Neutrophil (primary cell): Measurements from ENCODE around the gene FRMPD4.

ENCODE experiments used
- H3K27ac ChIP-seq: fragments of 200-600 bp; sonication (generic); 2 replicates; pipeline ENCODE4 v1.5.1; 2016; ENCODE audit warnings: mild to moderate bottlenecking, moderate library complexity
- H3K27me3 ChIP-seq: fragments of 200-600 bp; sonication (generic); 2 replicates; pipeline ENCODE4 v1.6.0; 2016; ENCODE audit warnings: mild to moderate bottlenecking
- H3K36me3 ChIP-seq: fragments of 200-600 bp; sonication (generic); 2 replicates; pipeline ENCODE4 v1.5.1; 2017
- H3K4me1 ChIP-seq, 2 experiments: fragments of 200-600 bp in 1 of 2; sonication (generic) in 1 of 2; 1 replicate in 1 of 2; 2 replicates in 1 of 2; pipeline versions ENCODE4 v1.5.1 to v1.6.1; 2013 to 2016; ENCODE audit warnings: low read depth in 1 of 2, low read length in 1 of 2, mild to moderate bottlenecking in 1 of 2, moderate library complexity in 1 of 2; ENCODE audit not compliant: control insufficient read depth in 1 of 2, insufficient read depth in 1 of 2
- H3K4me3 ChIP-seq, 2 experiments: fragments of 200-600 bp in 1 of 2; sonication (generic) in 1 of 2; 1 replicate in 1 of 2; 2 replicates in 1 of 2; pipeline ENCODE4 v1.5.1; 2013 to 2016; ENCODE audit warnings: low read depth in 1 of 2, low read length in 1 of 2, mild to moderate bottlenecking in 1 of 2, moderate library complexity in 1 of 2
- H3K9me3 ChIP-seq: fragments of 200-600 bp; sonication (generic); 2 replicates; pipeline ENCODE4 v1.5.1; 2016
- CTCF ChIP-seq: fragments of 200-600 bp; sonication (generic); IDR thresholded peaks from 2 replicates; pipeline ENCODE4 v1.5.1; 2016; ENCODE audit warnings: antibody characterized with exemption

FRMPD4 gene

GRCh38 chrX:12370497-12370986 is 232.3 kb downstream of the FRMPD4 start:
- H3K9me3 ChIP-seq = no peaks in the 10 kb centered on the region
- no peak overlapping the region for H3K4me3 ChIP-seq
- no peak for TF ChIP-seq CTCF
- no peak overlapping the region for H3K27ac ChIP-seq
- no peaks in the 10 kb centered on the region for H3K4me1 ChIP-seq
- no peaks in the 10 kb centered on the region for H3K27me3 ChIP-seq
- no peaks in the 10 kb centered on the region for H3K36me3 ChIP-seq

GRCh38 chrX:12372111-12372510 is 233.8 kb downstream of the FRMPD4 start:
- Histone ChIP-seq H3K27ac (no peak overlapping the region), H3K36me3 (no peaks in the 10 kb centered on the region), H3K4me1 (no peaks in the 10 kb centered on the region), H3K9me3 (no peaks in the 10 kb centered on the region), H3K4me3 (no peak overlapping the region), H3K27me3 (no peaks in the 10 kb centered on the region)
- TF ChIP-seq CTCF = no peak

- no peaks in the 10 kb centered on the region for H3K9me3 ChIP-seq
- H3K4me3 ChIP-seq = no peak overlapping the region
- no peaks in the 10 kb centered on the region for H3K36me3 ChIP-seq
- no peaks in the 10 kb centered on the region for H3K4me1 ChIP-seq
- H3K27ac ChIP-seq = no peak overlapping the region
- no peak for TF ChIP-seq CTCF
- no peaks in the 10 kb centered on the region for H3K27me3 ChIP-seq
Observed at GRCh38 chrX:12374286-12374685, 236.0 kb downstream of the FRMPD4 start.

GRCh38 chrX:12378253-12378652 is 240.0 kb downstream of the FRMPD4 start:
- Histone ChIP-seq H3K9me3 (no peaks in the 10 kb centered on the region), H3K4me1 (no peaks in the 10 kb centered on the region), H3K27ac (no peak overlapping the region), H3K4me3 (no peak overlapping the region), H3K27me3 (no peaks in the 10 kb centered on the region), H3K36me3 (no peaks in the 10 kb centered on the region)
- no peak for TF ChIP-seq CTCF

- Histone ChIP-seq H3K9me3 (no peaks in the 10 kb centered on the region), H3K27me3 (no peaks in the 10 kb centered on the region), H3K27ac (no peak overlapping the region), H3K4me3 (no peak overlapping the region), H3K4me1 (no peaks in the 10 kb centered on the region), H3K36me3 (no peaks in the 10 kb centered on the region)
- no peak for TF ChIP-seq CTCF
Observed at GRCh38 chrX:12378706-12379105, 240.4 kb downstream of the FRMPD4 start.

- H3K9me3 ChIP-seq = no peaks in the 10 kb centered on the region
- H3K4me1 ChIP-seq = no peaks in the 10 kb centered on the region
- no peaks in the 10 kb centered on the region for H3K27me3 ChIP-seq
- H3K36me3 ChIP-seq = no peaks in the 10 kb centered on the region
- TF ChIP-seq CTCF = no peak
- H3K4me3 ChIP-seq = no peak overlapping the region
- no peak overlapping the region for H3K27ac ChIP-seq
Observed at GRCh38 chrX:12379671-12380070, 241.4 kb downstream of the FRMPD4 start.
